OCI-LY7 (cell line): ENCODE data around the gene ROBO1. TPM values are rescaled to one million over a fixed set of nuclear protein-coding genes. Genes with fewer than 3 reads are reported as not detected.

Experiments
- BruUV-seq: library from RNA; stranded (reverse); fragments of 400-500 nt; replicated peaks from 2 replicates; lab custom pipeline; 2021; lab: Mats Ljungman, UMichigan
- CTCF ChIA-PET: fragments of 300-600 bp; sonication (Branson Sonifier 250); formaldehyde crosslinking; loops from one replicate; lab custom pipeline; 2022; ENCODE audit warnings: antibody characterized with exemption; ENCODE audit not compliant: unreplicated experiment; lab: Charles Lee
- POLR2A ChIA-PET: fragments of 300-600 bp; sonication (Branson Sonifier 250); formaldehyde crosslinking; loops from one replicate; lab custom pipeline; 2022; ENCODE audit warnings: antibody characterized with exemption; lab: Charles Lee
- DNase-seq: peaks from one replicate; pipeline ENCODE4 v3.0.0-alpha.2; 2015; ENCODE audit warnings: low spot score
- H2AFZ ChIP-seq: fragments of 200-600 bp; sonication (generic), shearing (Covaris generic); 2 replicates; pipeline ENCODE4 v1.6.1; 2014; ENCODE audit warnings: mild to moderate bottlenecking, antibody characterized with exemption, low read length, moderate library complexity
- H3K27ac ChIP-seq: fragments of 200-600 bp; sonication (generic); 2 replicates; pipeline ENCODE4 v1.5.1; 2014; ENCODE audit warnings: mixed run types, low read depth, mild to moderate bottlenecking, moderate library complexity, low read length, inconsistent platforms; ENCODE audit not compliant: poor library complexity, severe bottlenecking
- H3K36me3 ChIP-seq: fragments of 200-600 bp; sonication (generic); 2 replicates; pipeline ENCODE4 v1.6.1; 2014; ENCODE audit warnings: mild to moderate bottlenecking, antibody characterized with exemption, low read length, moderate library complexity, mixed read lengths; ENCODE audit not compliant: insufficient read depth
- H3K4me1 ChIP-seq: fragments of 200-600 bp; sonication (generic); 2 replicates; pipeline ENCODE4 v1.5.1; 2014; ENCODE audit warnings: mild to moderate bottlenecking, low read length; ENCODE audit not compliant: insufficient read depth, poor library complexity, severe bottlenecking
- H3K4me2 ChIP-seq: fragments of 200-600 bp; sonication (generic); 2 replicates; pipeline ENCODE4 v1.6.1; 2014; ENCODE audit warnings: mild to moderate bottlenecking, low read length
- H3K4me3 ChIP-seq: fragments of 200-600 bp; sonication (generic); 2 replicates; pipeline ENCODE4 v1.5.1; 2014; ENCODE audit warnings: mild to moderate bottlenecking, low read depth, low read length; ENCODE audit not compliant: poor library complexity, severe bottlenecking
- H3K79me2 ChIP-seq: fragments of 200-600 bp; sonication (generic); 2 replicates; pipeline ENCODE4 v1.6.1; 2016; ENCODE audit warnings: low read depth, mild to moderate bottlenecking, low read length, moderate library complexity, mixed read lengths; ENCODE audit not compliant: insufficient read depth
- H3K9me2 ChIP-seq: fragments of 200-600 bp; sonication (generic); 2 replicates; pipeline ENCODE4 v1.6.1; 2016; ENCODE audit warnings: mild to moderate bottlenecking, low read length, mixed read lengths; ENCODE audit not compliant: insufficient read depth
- H3K9me3 ChIP-seq: fragments of 200-600 bp; sonication (generic); 2 replicates; pipeline ENCODE4 v1.6.1; 2014; ENCODE audit warnings: mild to moderate bottlenecking, mixed run types, low read length, mixed read lengths
- H4K20me1 ChIP-seq: fragments of 200-600 bp; sonication (generic); 2 replicates; pipeline ENCODE4 v1.6.1; 2014; ENCODE audit warnings: mild to moderate bottlenecking, antibody characterized with exemption, low read length, moderate library complexity, mixed read lengths; ENCODE audit not compliant: insufficient read depth
- EZH2phosphoT487 ChIP-seq: fragments of 200-600 bp; sonication (generic); IDR thresholded peaks from 2 replicates; pipeline ENCODE4 v1.6.1; 2018; ENCODE audit warnings: low read depth, borderline replicate concordance, mild to moderate bottlenecking, mixed run types, antibody characterized with exemption, low read length, moderate library complexity, mixed read lengths
- intact Hi-C: fragments of 100-400 bp; cut with micrococcal nuclease; formaldehyde crosslinking; loops from one replicate; pipeline ENCODE4 v1.10.0; 2022; ENCODE audit not compliant: unreplicated experiment
- total RNA-seq, 2 experiments: library from RNA; depleted of rRNA in 1 of 2; stranded (reverse); fragments of >200 nt in 1 of 2; shearing (Covaris generic) in 1 of 2; gene quantifications; 2 replicates each; pipeline ENCODE4 v1.2.3, GENCODE V29; 2014 to 2022
- TF ChIP-seq, protein P1 (sequence below): fragments of 200-600 bp; sonication (generic); conservative IDR thresholded peaks from 2 replicates; pipeline ENCODE4 v1.5.1; 2014; ENCODE audit warnings: mild to moderate bottlenecking, antibody characterized with exemption, low read length, moderate library complexity, mixed read lengths

The ROBO1 gene
- total RNA-seq, 2 experiments from 2014 or later, result not detected

DNA sequence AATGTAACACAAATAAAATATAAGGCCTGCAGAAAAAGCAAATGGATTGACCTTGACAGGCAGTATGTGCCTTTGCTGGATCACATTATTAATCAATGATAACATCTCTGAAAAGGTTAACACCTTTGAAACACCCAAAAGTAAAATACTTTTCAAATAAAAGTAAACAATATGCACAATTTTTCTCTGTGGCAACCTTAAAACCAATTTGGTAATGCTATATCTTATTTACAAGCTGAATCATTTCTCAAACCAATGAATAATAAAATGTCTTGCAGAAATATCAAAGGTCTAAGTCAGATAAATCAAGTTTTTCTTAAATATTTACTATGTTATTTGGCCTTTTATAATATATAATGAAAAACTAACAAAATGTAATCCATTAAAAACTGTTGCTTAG lies 1018.7 kb downstream of the ROBO1 start:
- H3K4me2 ChIP-seq, result no peak overlapping the region
- H3K79me2 ChIP-seq, result no peaks in the 10 kb centered on the region
- intact Hi-C loops, result no loop called here
- H3K9me3 ChIP-seq, result no peaks in the 10 kb centered on the region
- H3K27ac ChIP-seq, result no peak overlapping the region
- ChIA-PET CTCF (no interaction called here), POLR2A (no interaction called here)
- H4K20me1 ChIP-seq, result no peaks in the 10 kb centered on the region
- no peak for DNase-seq
- no peaks in the 10 kb centered on the region for H3K9me2 ChIP-seq
- H3K36me3 ChIP-seq, result no peaks in the 10 kb centered on the region
- no peaks in the 10 kb centered on the region for H3K4me1 ChIP-seq
- H3K4me3 ChIP-seq, result no peak overlapping the region
- H2AFZ ChIP-seq, result no peak overlapping the region
- no TSS peak for BruUV-seq
- TF ChIP-seq EZH2phosphoT487, result no peak
- TF ChIP-seq, protein P1, sequence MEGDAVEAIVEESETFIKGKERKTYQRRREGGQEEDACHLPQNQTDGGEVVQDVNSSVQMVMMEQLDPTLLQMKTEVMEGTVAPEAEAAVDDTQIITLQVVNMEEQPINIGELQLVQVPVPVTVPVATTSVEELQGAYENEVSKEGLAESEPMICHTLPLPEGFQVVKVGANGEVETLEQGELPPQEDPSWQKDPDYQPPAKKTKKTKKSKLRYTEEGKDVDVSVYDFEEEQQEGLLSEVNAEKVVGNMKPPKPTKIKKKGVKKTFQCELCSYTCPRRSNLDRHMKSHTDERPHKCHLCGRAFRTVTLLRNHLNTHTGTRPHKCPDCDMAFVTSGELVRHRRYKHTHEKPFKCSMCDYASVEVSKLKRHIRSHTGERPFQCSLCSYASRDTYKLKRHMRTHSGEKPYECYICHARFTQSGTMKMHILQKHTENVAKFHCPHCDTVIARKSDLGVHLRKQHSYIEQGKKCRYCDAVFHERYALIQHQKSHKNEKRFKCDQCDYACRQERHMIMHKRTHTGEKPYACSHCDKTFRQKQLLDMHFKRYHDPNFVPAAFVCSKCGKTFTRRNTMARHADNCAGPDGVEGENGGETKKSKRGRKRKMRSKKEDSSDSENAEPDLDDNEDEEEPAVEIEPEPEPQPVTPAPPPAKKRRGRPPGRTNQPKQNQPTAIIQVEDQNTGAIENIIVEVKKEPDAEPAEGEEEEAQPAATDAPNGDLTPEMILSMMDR, result no peak

DNA sequence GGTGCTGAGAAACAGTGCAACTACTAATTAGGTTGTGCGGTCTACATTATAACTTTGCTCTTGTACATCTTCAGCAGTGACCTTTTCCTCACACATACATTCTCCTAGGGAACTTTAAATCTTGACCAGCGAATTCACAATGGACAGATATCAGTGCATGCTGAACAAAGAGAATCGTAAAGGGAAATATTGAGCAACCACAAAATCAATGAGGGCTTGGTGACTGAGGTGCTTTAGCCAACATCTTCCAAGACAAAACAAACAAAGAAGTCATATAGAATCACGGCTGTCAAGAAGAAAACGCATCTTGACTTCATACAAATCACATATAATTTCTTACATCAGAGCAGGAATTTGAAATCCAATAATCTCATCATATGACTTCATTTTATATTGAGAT lies 1022.0 kb downstream of the ROBO1 start:
- H3K4me3 ChIP-seq, result no peak overlapping the region
- no peaks in the 10 kb centered on the region for H3K9me2 ChIP-seq
- H3K27ac ChIP-seq, result no peak overlapping the region
- BruUV-seq, result no TSS peak
- H3K36me3 ChIP-seq, result no peaks in the 10 kb centered on the region
- no peaks in the 10 kb centered on the region for H4K20me1 ChIP-seq
- H3K9me3 ChIP-seq, result no peaks in the 10 kb centered on the region
- no peak overlapping the region for H3K4me2 ChIP-seq
- CTCF ChIA-PET, result no interaction called here
- TF ChIP-seq, protein P1, result no peak
- no peak for TF ChIP-seq EZH2phosphoT487
- POLR2A ChIA-PET, result no interaction called here
- no peak overlapping the region for H2AFZ ChIP-seq
- no peaks in the 10 kb centered on the region for H3K79me2 ChIP-seq
- DNase-seq, result no peak
- H3K4me1 ChIP-seq, result no peaks in the 10 kb centered on the region
- intact Hi-C loops, result no loop called here

DNA sequence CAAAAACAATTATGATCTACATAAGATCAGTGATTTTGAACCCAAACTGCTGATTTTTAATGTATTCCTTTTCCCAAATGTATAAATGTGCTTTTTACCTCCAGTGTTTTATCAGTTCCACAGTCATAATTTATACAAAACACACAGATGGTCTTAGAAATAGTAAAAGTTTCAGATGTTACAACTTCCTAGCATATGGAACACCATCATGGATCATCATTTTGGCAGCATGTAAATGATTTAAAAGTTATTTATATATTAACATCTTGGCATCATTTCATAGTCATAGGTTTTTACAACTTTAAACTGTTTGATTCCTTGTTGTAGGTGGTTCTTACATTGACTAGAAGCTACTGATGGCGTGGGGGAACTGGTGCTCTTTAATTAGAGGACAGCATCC lies 1025.3 kb downstream of the ROBO1 start:
- H4K20me1 ChIP-seq, result no peaks in the 10 kb centered on the region
- no TSS peak for BruUV-seq
- H3K36me3 ChIP-seq, result no peaks in the 10 kb centered on the region
- no peaks in the 10 kb centered on the region for H3K9me2 ChIP-seq
- DNase-seq, result no peak
- ChIA-PET CTCF (no interaction called here), POLR2A (no interaction called here)
- H3K4me2 ChIP-seq, result no peak overlapping the region
- no peak overlapping the region for H2AFZ ChIP-seq
- intact Hi-C loops, result no loop called here
- no peaks in the 10 kb centered on the region for H3K79me2 ChIP-seq
- H3K4me1 ChIP-seq, result no peaks in the 10 kb centered on the region
- H3K4me3 ChIP-seq, result no peak overlapping the region
- TF ChIP-seq EZH2phosphoT487, result no peak
- TF ChIP-seq, protein P1, result no peak
- no peak overlapping the region for H3K27ac ChIP-seq
- H3K9me3 ChIP-seq, result no peaks in the 10 kb centered on the region
